ENCODE results near the gene SRMS.

DNA sequence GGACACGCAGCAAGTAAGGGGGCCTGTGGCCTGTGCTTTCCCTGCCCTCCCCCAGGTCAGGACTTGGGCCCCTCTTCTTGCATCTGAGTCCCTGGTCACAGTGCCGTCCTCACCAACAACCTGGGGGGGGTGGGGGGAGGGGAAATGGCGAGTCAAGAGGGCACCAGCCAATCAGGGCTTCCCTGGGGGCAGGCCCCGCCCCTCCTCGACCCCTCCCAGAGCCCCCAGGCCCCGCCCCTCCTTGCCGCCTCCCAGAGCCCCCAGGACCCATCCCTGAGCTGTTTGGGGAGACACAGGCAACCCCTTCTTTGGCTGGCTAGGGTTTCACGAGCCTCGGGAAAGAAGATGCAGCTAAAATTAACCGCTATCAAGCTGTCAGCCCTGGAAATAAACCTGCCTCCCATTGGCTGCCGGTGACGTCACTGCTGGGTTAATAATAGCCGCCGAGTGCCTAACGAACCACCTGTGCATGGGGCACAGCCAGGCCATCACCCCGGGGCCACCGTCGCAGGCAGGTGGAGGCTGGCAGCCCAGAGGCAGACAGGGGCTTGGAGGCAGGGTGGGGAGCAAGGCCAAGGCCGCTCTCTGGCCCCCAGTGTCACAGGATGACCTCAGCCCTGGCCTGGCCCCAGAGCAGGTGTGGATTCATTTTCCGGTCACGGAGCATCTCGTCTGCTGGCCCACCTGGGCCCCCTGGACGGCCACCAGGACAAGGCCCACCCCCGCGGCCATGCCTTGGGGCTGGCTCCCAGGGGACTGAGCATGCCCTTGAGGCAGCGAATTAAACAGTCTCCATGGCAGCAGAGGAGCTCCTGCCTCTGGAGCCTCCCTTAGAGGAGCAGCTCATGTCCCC, 45.5 kb downstream of the SRMS start:
- TF ChIP-seq, protein P1, sequence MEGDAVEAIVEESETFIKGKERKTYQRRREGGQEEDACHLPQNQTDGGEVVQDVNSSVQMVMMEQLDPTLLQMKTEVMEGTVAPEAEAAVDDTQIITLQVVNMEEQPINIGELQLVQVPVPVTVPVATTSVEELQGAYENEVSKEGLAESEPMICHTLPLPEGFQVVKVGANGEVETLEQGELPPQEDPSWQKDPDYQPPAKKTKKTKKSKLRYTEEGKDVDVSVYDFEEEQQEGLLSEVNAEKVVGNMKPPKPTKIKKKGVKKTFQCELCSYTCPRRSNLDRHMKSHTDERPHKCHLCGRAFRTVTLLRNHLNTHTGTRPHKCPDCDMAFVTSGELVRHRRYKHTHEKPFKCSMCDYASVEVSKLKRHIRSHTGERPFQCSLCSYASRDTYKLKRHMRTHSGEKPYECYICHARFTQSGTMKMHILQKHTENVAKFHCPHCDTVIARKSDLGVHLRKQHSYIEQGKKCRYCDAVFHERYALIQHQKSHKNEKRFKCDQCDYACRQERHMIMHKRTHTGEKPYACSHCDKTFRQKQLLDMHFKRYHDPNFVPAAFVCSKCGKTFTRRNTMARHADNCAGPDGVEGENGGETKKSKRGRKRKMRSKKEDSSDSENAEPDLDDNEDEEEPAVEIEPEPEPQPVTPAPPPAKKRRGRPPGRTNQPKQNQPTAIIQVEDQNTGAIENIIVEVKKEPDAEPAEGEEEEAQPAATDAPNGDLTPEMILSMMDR (IDR thresholded peaks at IDR 0.05; ENCODE audit: extremely low read depth in 1 of 2, insufficient read depth in 1 of 2, low read depth in 1 of 2, low read length in 2 of 2), result no peak
- no peak for TF ChIP-seq POLR2AphosphoS5 (IDR thresholded peaks at IDR 0.05; ENCODE audit: insufficient read depth, low read depth, low read length)
- no peak for TF ChIP-seq POLR2A (IDR thresholded peaks at IDR 0.05; ENCODE audit: low read depth, low read length)
- no peak for TF ChIP-seq EZH2 (IDR thresholded peaks at IDR 0.05; ENCODE audit: borderline replicate concordance, low read depth, low read length, severe bottlenecking)
- TF ChIP-seq MYC (IDR thresholded peaks at IDR 0.05; ENCODE audit: low read depth, low read length), result no peak

Measured in endothelial cell of umbilical vein (primary cell).